GM13977 (cell line): ENCODE measurements around the gene CASP6.
A peak's percentile ranks its signal among the peaks of the same experiment; 100 is the strongest.

Experiments used
- DNase-seq: peaks from one replicate; pipeline ENCODE4 v3.0.0; 2012; ENCODE audit warnings: low spot score
- CTCF ChIP-seq: IDR thresholded peaks from 2 replicates; pipeline ENCODE4 v1.5.1; 2012; ENCODE audit warnings: mild to moderate bottlenecking, control low read depth; ENCODE audit not compliant: insufficient read depth; ENCODE audit errors: extremely low read depth, missing control alignments
- in situ Hi-C: fragments of 300-500 bp; cut with MboI; formaldehyde crosslinking; loops from one replicate; pipeline ENCODE4 v1.12.0; 2022; ENCODE audit warnings: low sequenced_read_pairs, low pct_unique_long_range_greater_than_20kb, mixed read lengths, inconsistent platforms; ENCODE audit not compliant: unreplicated experiment

The CASP6 gene

GRCh38 chr4:109648997-109649575 is 54.2 kb downstream of the CASP6 start:
- DNase-seq: no peak
- TF ChIP-seq CTCF: no peak
- in situ Hi-C loops: no loop called here

GRCh38 chr4:109648266-109648996 is 54.8 kb downstream of the CASP6 start:
- in situ Hi-C loops: no loop called here
- TF ChIP-seq CTCF: no peak
- peak; percentile 38 for DNase-seq

GRCh38 chr4:109645874-109646710 is 57.2 kb downstream of the CASP6 start:
- in situ Hi-C loops: no loop called here
- TF ChIP-seq CTCF: no peak
- no peak for DNase-seq

GRCh38 chr4:109640644-109641043 is 62.6 kb downstream of the CASP6 start:
- TF ChIP-seq CTCF: no peak
- in situ Hi-C loops: no loop called here
- DNase-seq: no peak
